Measurements from ENCODE around the gene CST9L. TPM values are rescaled to one million over a fixed set of nuclear protein-coding genes. Genes with fewer than 3 reads are reported as not detected.

Gene CST9L
- total and polyA plus RNA-seq, 4 donors = not detected

- no peaks in the 10 kb centered on the region for H3K36me3 ChIP-seq (ENCODE audit: control insufficient read depth in 4 of 4, insufficient read depth in 4 of 4, low read length in 4 of 4)
- H3K27ac ChIP-seq (ENCODE audit: low read depth in 1 of 2, low read length in 1 of 2) = no peak overlapping the region
- DNase-seq = no peak
- no peaks in the 10 kb centered on the region for H3K4me1 ChIP-seq (ENCODE audit: control insufficient read depth in 5 of 5, insufficient read depth in 5 of 5, low read length in 5 of 5)
- TF ChIP-seq CTCF (IDR thresholded peaks at IDR 0.05; ENCODE audit: control extremely low read depth, extremely low read depth) = no peak
- WGBS, 2 donors = 73 to 79% methylated on average over 4 of the region's 4 CpGs
- H3K4me3 ChIP-seq = no peak overlapping the region
- no peaks in the 10 kb centered on the region for H3K27me3 ChIP-seq (ENCODE audit: control insufficient read depth in 3 of 3, insufficient read depth in 3 of 3, low read length in 2 of 3)
- no peak overlapping the region for H3K9ac ChIP-seq (ENCODE audit: insufficient read depth in 1 of 2, low read length in 2 of 2)
- ATAC-seq (ENCODE audit: insufficient read depth, low FRiP score) = no peak
- peaks cover 0 to 7% (median 0%) of the 10 kb centered on the region in 4 donors for H3K9me3 ChIP-seq (ENCODE audit: control insufficient read depth in 4 of 4, insufficient read depth in 3 of 4, low read length in 3 of 4)
These were observed 27.7 kb downstream of the CST9L start for GRCh38 chr20:23540624-23541023.

GRCh38 chr20:23537030-23537429, 31.3 kb downstream of the CST9L start:
- no peak for ATAC-seq (ENCODE audit: insufficient read depth, low FRiP score)
- no peaks in the 10 kb centered on the region for H3K4me1 ChIP-seq (ENCODE audit: control insufficient read depth in 5 of 5, insufficient read depth in 5 of 5, low read length in 5 of 5)
- no peak overlapping the region for H3K4me3 ChIP-seq
- H3K9ac ChIP-seq (ENCODE audit: insufficient read depth in 1 of 2, low read length in 2 of 2) = no peak overlapping the region
- no peak overlapping the region for H3K27ac ChIP-seq (ENCODE audit: low read depth in 1 of 2, low read length in 1 of 2)
- WGBS, 2 donors = 71 to 77% methylated on average over 3 of the region's 3 CpGs
- peaks cover 0 to 5% (median 0%) of the 10 kb centered on the region in 4 donors for H3K9me3 ChIP-seq (ENCODE audit: control insufficient read depth in 4 of 4, insufficient read depth in 3 of 4, low read length in 3 of 4)
- TF ChIP-seq CTCF (IDR thresholded peaks at IDR 0.05; ENCODE audit: control extremely low read depth, extremely low read depth) = no peak
- DNase-seq = no peak
- no peaks in the 10 kb centered on the region for H3K36me3 ChIP-seq (ENCODE audit: control insufficient read depth in 4 of 4, insufficient read depth in 4 of 4, low read length in 4 of 4)
- no peaks in the 10 kb centered on the region for H3K27me3 ChIP-seq (ENCODE audit: control insufficient read depth in 3 of 3, insufficient read depth in 3 of 3, low read length in 2 of 3)

DNA sequence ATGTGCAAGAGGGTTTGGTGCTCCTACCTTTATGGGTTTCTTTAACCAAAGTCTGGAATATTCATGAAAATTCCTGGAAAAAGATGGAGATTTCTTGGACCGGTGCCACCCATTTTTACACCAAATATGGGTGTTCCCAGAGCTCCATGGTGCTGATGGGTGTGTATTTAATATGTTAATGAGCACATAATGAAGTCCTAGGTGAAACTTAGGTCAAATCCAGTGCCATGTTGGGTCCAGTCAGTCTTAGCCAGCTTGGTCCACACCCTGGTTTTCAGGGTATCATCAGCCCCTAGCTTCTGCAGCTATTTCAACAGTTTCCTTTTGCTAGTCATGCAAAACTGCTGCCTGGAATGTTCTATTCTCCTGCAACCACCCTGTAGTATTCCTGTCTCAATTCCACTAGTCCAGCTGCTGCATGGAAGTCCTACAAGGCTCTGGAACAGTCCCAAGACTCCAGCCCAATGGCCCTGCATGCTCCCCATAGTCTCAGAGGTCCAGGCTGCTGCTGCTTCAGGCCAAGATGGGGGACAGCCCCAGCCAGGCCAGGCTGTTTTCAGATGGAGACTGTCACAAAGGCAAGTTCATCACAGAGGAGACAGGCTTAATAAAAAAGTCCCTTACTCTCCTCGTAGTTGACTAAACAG, 31.8 kb downstream of the CST9L start:
- no peak for TF ChIP-seq CTCF (IDR thresholded peaks at IDR 0.05; ENCODE audit: control extremely low read depth, extremely low read depth)
- Histone ChIP-seq H3K9ac (ENCODE audit: insufficient read depth in 1 of 2, low read length in 2 of 2) (no peak overlapping the region), H3K4me1 (ENCODE audit: control insufficient read depth in 5 of 5, insufficient read depth in 5 of 5, low read length in 5 of 5) (no peaks in the 10 kb centered on the region), H3K9me3 (ENCODE audit: control insufficient read depth in 4 of 4, insufficient read depth in 3 of 4, low read length in 3 of 4) (peaks cover 0 to 5% (median 0%) of the 10 kb centered on the region in 4 donors), H3K27ac (ENCODE audit: low read depth in 1 of 2, low read length in 1 of 2) (no peak overlapping the region), H3K27me3 (ENCODE audit: control insufficient read depth in 3 of 3, insufficient read depth in 3 of 3, low read length in 2 of 3) (no peaks in the 10 kb centered on the region), H3K36me3 (ENCODE audit: control insufficient read depth in 4 of 4, insufficient read depth in 4 of 4, low read length in 4 of 4) (no peaks in the 10 kb centered on the region), H3K4me3 (no peak overlapping the region)
- ATAC-seq (ENCODE audit: insufficient read depth, low FRiP score) = no peak
- DNase-seq = no peak
- 81 to 82% methylated on average over 2 of the region's 2 CpGs for WGBS, 2 donors
